OCI-LY7 (cell line): ENCODE results near the gene TOX4. TPM values are rescaled to one million over a fixed set of nuclear protein-coding genes. Genes with fewer than 3 reads are reported as not detected.

ENCODE experiments used
- BruUV-seq: library from RNA; stranded (reverse); fragments of 400-500 nt; replicated peaks from 2 replicates; lab custom pipeline; 2021; lab: Mats Ljungman, UMichigan
- CTCF ChIA-PET: fragments of 300-600 bp; sonication (Branson Sonifier 250); formaldehyde crosslinking; loops from one replicate; lab custom pipeline; 2022; ENCODE audit warnings: antibody characterized with exemption; ENCODE audit not compliant: unreplicated experiment; lab: Charles Lee
- POLR2A ChIA-PET: fragments of 300-600 bp; sonication (Branson Sonifier 250); formaldehyde crosslinking; loops from one replicate; lab custom pipeline; 2022; ENCODE audit warnings: antibody characterized with exemption; lab: Charles Lee
- DNase-seq: peaks from one replicate; pipeline ENCODE4 v3.0.0-alpha.2; 2015; ENCODE audit warnings: low spot score
- H2AFZ ChIP-seq: fragments of 200-600 bp; sonication (generic), shearing (Covaris generic); 2 replicates; pipeline ENCODE4 v1.6.1; 2014; ENCODE audit warnings: mild to moderate bottlenecking, antibody characterized with exemption, low read length, moderate library complexity
- H3K27ac ChIP-seq: fragments of 200-600 bp; sonication (generic); 2 replicates; pipeline ENCODE4 v1.5.1; 2014; ENCODE audit warnings: mixed run types, low read depth, mild to moderate bottlenecking, moderate library complexity, low read length, inconsistent platforms; ENCODE audit not compliant: poor library complexity, severe bottlenecking
- H3K36me3 ChIP-seq: fragments of 200-600 bp; sonication (generic); 2 replicates; pipeline ENCODE4 v1.6.1; 2014; ENCODE audit warnings: mild to moderate bottlenecking, antibody characterized with exemption, low read length, moderate library complexity, mixed read lengths; ENCODE audit not compliant: insufficient read depth
- H3K4me1 ChIP-seq: fragments of 200-600 bp; sonication (generic); 2 replicates; pipeline ENCODE4 v1.5.1; 2014; ENCODE audit warnings: mild to moderate bottlenecking, low read length; ENCODE audit not compliant: insufficient read depth, poor library complexity, severe bottlenecking
- H3K4me2 ChIP-seq: fragments of 200-600 bp; sonication (generic); 2 replicates; pipeline ENCODE4 v1.6.1; 2014; ENCODE audit warnings: mild to moderate bottlenecking, low read length
- H3K4me3 ChIP-seq: fragments of 200-600 bp; sonication (generic); 2 replicates; pipeline ENCODE4 v1.5.1; 2014; ENCODE audit warnings: mild to moderate bottlenecking, low read depth, low read length; ENCODE audit not compliant: poor library complexity, severe bottlenecking
- H3K79me2 ChIP-seq: fragments of 200-600 bp; sonication (generic); 2 replicates; pipeline ENCODE4 v1.6.1; 2016; ENCODE audit warnings: low read depth, mild to moderate bottlenecking, low read length, moderate library complexity, mixed read lengths; ENCODE audit not compliant: insufficient read depth
- H3K9me2 ChIP-seq: fragments of 200-600 bp; sonication (generic); 2 replicates; pipeline ENCODE4 v1.6.1; 2016; ENCODE audit warnings: mild to moderate bottlenecking, low read length, mixed read lengths; ENCODE audit not compliant: insufficient read depth
- H3K9me3 ChIP-seq: fragments of 200-600 bp; sonication (generic); 2 replicates; pipeline ENCODE4 v1.6.1; 2014; ENCODE audit warnings: mild to moderate bottlenecking, mixed run types, low read length, mixed read lengths
- H4K20me1 ChIP-seq: fragments of 200-600 bp; sonication (generic); 2 replicates; pipeline ENCODE4 v1.6.1; 2014; ENCODE audit warnings: mild to moderate bottlenecking, antibody characterized with exemption, low read length, moderate library complexity, mixed read lengths; ENCODE audit not compliant: insufficient read depth
- EZH2phosphoT487 ChIP-seq: fragments of 200-600 bp; sonication (generic); IDR thresholded peaks from 2 replicates; pipeline ENCODE4 v1.6.1; 2018; ENCODE audit warnings: low read depth, borderline replicate concordance, mild to moderate bottlenecking, mixed run types, antibody characterized with exemption, low read length, moderate library complexity, mixed read lengths
- intact Hi-C: fragments of 100-400 bp; cut with micrococcal nuclease; formaldehyde crosslinking; loops from one replicate; pipeline ENCODE4 v1.10.0; 2022; ENCODE audit not compliant: unreplicated experiment
- total RNA-seq, 2 experiments: library from RNA; depleted of rRNA in 1 of 2; stranded (reverse); fragments of >200 nt in 1 of 2; shearing (Covaris generic) in 1 of 2; gene quantifications; 2 replicates each; pipeline ENCODE4 v1.2.3, GENCODE V29; 2014 to 2022
- TF ChIP-seq, protein P1 (sequence below): fragments of 200-600 bp; sonication (generic); conservative IDR thresholded peaks from 2 replicates; pipeline ENCODE4 v1.5.1; 2014; ENCODE audit warnings: mild to moderate bottlenecking, antibody characterized with exemption, low read length, moderate library complexity, mixed read lengths

Gene TOX4
- total RNA-seq, 2 experiments from 2014 or later = 26.1 to 65.4 TPM

DNA sequence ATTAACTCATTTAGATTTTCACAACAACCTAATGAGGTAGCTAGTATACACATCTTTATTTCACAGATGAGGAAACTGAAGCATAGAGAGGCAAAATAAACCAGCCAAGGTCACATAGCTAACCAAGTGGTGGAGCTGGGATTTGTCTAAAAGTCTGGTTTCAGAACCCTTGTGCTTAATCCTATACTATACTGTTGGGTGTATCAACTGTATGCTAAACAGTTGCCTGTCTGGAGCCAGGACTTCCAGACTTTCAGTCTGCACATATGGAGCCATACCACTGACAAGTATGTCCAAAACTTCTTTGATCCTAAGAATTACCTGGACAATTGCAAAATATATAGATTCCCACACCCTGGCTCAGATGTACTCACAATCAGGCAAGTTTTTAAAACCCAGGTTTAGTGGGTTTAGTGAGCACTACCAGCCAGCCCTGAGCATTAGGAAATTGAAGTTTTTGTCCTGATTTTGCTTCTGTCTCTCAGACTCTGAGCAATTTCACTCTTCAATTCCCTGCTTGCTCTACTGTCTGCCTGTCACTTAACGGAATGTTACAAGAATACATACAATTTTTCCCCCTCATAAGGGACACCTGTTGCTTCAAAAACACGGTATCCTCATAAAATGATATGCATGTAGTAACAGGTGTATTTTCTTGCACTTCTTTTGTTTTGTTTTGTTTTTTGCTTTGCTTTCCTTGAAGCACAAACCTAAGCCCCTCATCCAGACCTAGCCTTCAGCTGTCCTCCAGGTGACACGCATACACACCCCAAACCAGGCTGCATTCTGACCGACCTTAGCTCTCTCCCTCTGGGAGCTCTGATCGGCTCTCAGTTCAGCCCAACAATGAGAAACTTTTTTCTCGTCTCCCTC is 58.8 kb downstream of the TOX4 start:
- no peak for DNase-seq
- no peak for TF ChIP-seq EZH2phosphoT487
- TF ChIP-seq, protein P1, sequence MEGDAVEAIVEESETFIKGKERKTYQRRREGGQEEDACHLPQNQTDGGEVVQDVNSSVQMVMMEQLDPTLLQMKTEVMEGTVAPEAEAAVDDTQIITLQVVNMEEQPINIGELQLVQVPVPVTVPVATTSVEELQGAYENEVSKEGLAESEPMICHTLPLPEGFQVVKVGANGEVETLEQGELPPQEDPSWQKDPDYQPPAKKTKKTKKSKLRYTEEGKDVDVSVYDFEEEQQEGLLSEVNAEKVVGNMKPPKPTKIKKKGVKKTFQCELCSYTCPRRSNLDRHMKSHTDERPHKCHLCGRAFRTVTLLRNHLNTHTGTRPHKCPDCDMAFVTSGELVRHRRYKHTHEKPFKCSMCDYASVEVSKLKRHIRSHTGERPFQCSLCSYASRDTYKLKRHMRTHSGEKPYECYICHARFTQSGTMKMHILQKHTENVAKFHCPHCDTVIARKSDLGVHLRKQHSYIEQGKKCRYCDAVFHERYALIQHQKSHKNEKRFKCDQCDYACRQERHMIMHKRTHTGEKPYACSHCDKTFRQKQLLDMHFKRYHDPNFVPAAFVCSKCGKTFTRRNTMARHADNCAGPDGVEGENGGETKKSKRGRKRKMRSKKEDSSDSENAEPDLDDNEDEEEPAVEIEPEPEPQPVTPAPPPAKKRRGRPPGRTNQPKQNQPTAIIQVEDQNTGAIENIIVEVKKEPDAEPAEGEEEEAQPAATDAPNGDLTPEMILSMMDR = no peak
- H3K36me3 ChIP-seq = no peaks in the 10 kb centered on the region
- H3K9me2 ChIP-seq = no peaks in the 10 kb centered on the region
- no peaks in the 10 kb centered on the region for H3K9me3 ChIP-seq
- peaks cover 23% of the 10 kb centered on the region for H3K4me1 ChIP-seq
- intact Hi-C loops = no loop called here
- no TSS peak for BruUV-seq
- H3K4me2 ChIP-seq = no peak overlapping the region
- POLR2A ChIA-PET = interaction anchor here (1.1 to 1.4 kb wide), 2 partner anchors 9 to 10 kb away, joined by 3 to 5 read pairs; partner anchors contain the start of gene SALL2
- H3K79me2 ChIP-seq = no peaks in the 10 kb centered on the region
- H4K20me1 ChIP-seq = no peaks in the 10 kb centered on the region
- no peak overlapping the region for H3K27ac ChIP-seq
- CTCF ChIA-PET = no interaction called here
- no peak overlapping the region for H3K4me3 ChIP-seq
- H2AFZ ChIP-seq = no peak overlapping the region

DNA sequence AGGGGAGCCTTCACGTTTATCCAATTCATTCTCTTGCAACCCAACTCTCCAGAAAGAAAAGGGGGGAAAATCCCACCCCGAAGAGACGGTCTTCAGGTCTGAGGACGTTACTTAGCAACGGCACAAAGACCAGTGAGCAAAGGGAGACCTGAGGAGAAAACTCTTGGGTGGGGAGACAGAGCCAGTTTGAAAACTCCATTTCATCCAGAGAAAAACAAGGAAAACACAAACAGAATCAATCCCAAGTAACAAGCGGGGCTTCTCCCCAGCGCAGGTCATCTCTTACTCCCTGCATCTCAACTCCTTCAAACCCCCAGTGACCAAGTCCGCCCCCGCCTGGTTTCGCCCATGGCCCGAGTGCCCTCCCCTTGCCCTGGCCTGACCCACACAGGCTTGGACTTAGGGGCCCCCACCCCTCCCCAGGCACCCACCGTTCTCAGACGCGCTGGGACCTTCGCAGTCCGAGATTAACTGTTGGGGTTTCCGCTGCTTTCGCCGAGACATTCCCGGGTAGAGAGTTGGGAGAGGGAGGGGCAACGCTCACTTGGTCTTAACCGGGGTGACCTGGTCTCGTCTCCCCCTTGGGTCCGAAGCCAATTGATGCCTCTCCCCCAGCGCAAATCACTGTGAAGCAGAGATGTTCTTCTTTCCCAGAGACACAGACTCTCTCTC is 59.6 kb downstream of the TOX4 start:
- DNase-seq = no peak
- POLR2A ChIA-PET = interaction anchor here (0.6 to 1.4 kb wide), 4 partner anchors 8 to 38 kb away, joined by 4 to 7 read pairs (median 4); partner anchors contain the start of gene SALL2
- no peak overlapping the region for H3K27ac ChIP-seq
- TF ChIP-seq EZH2phosphoT487 = no peak
- TF ChIP-seq, protein P1 = no peak
- no peak overlapping the region for H3K4me2 ChIP-seq
- CTCF ChIA-PET = no interaction called here
- H3K4me1 ChIP-seq = peaks cover 23% of the 10 kb centered on the region
- H3K4me3 ChIP-seq = no peak overlapping the region
- H3K79me2 ChIP-seq = no peaks in the 10 kb centered on the region
- BruUV-seq = no TSS peak
- intact Hi-C loops = no loop called here
- no peaks in the 10 kb centered on the region for H3K36me3 ChIP-seq
- H4K20me1 ChIP-seq = no peaks in the 10 kb centered on the region
- H3K9me3 ChIP-seq = no peaks in the 10 kb centered on the region
- no peaks in the 10 kb centered on the region for H3K9me2 ChIP-seq
- H2AFZ ChIP-seq = no peak overlapping the region
